HK-2 (cell line): Measurements from ENCODE around the gene KLF16.
"Not testable (repeated sequence)": the region's sequence is repeated elsewhere in the genome, so short reads cannot be mapped to it uniquely, and the experiment has no call there.

Experiments used
- DNase-seq: peaks from one replicate; pipeline ENCODE4 v3.0.0-alpha.2; 2018; ENCODE audit not compliant: unreplicated experiment

KLF16 gene

DNA sequence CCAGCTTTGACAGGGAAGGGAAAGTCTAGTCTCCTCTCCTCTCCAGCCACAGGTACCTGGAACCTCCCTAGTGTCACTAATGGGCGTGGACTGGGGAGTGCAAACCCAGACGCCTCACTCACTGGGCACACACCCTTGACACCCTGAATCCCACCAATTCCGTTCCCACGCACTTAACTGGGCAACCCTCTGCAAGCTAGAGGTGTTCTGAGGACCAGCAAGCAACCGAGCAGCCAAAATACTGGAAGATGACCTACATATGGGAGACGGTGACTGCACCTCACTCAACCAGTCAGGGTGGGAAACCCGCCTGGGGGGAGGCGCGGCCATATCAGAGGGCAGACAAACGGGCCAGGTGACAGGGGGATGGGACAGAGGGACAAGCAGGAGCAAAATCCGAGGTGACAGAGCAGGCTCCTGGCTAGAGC is 20.9 kb upstream of the KLF16 start:
- no peak for DNase-seq

DNA sequence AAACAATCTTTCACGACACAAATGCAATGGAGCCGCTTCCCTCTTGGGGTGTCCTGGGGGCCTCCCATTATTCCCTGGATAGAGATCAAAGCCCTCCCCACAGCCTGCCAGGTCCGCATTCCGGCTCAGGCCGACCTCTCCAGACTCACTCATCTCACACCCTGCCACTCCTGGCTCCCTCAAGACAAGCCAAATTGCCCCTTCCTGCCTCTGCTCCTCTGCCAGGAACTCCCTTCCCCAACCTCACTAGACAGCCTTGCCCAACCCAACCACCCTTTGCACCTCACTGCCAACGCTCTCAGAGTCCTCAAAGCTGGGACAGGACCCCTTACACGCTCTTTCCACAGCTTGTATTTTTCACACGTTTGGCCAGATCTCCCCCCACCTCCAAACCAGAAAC is 20.4 kb upstream of the KLF16 start:
- DNase-seq = no peak

DNA sequence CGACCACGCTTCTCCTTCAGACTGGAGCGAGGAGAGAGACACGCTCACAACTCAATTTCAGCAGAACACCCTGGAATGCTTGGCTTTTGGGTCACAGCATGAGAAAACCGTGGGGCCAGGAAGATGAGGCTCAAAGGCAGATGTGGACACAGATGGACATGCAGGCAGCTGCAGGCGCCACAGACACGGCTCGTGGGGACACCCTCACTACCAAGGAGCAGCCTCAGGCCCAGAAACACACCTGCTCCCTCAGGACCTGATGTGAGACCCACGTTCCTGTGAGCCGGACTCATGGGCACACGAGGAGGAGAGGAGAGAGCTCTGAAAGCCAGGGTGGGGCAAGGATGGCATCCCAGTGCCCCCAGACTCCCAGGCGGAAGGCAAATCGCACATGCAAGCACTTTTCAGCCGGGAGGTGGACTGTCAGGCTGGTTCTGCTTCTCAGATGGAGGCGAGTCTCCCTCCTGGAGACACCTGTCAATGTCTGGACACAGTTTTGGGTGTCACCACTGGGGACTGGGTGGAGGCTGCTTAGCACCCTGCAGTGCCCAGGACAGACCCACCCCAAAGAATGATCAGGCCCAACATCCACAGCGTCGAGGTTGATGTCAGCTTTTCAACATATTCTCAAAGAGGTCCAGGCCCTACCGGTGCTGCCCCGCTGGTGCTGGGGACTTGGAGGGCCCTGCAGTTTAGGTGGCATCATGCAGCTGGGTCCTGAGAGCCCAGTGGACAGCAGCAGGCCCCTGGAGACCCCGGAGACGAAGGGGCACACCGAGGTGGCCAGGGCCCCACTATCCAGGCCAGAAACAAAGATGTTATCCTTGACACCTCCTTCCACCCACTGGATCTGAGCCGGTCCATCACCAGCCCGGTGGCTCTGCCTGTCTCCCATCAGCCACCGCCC is 19.7 kb upstream of the KLF16 start:
- no peak for DNase-seq

DNA sequence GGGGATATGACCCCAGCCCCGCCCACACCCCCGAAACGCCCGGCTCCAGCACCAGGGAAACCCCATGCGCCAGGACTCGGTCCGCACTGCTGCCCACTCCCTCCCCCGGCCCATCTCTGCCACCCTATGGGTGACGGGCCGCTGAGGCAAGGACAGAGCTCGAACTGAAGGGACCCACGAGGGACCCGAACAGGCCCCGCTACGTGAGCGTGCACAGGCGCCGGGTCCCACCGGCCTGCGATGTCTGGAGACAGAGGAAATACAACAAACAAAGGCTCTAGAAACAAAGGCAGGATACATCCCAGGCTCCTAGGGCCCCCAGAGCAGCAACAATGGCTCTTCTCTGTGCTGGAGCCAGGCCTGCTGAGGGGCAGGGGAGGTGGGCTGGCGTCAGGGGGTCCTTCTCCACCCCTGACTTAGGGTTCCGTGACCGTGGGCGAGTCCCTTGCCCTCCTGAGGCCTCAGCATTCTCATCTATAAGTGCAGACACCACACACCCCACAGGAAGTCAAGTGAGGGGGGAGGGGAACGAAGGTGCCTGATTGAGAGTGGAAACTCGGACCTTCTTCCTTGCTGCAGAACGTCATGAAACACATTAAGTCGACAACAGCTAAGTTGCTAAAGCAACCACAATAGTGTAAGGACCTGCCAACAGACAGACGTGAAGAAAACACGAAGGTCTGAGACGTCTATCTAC is 18.9 kb upstream of the KLF16 start:
- no peak for DNase-seq

DNA sequence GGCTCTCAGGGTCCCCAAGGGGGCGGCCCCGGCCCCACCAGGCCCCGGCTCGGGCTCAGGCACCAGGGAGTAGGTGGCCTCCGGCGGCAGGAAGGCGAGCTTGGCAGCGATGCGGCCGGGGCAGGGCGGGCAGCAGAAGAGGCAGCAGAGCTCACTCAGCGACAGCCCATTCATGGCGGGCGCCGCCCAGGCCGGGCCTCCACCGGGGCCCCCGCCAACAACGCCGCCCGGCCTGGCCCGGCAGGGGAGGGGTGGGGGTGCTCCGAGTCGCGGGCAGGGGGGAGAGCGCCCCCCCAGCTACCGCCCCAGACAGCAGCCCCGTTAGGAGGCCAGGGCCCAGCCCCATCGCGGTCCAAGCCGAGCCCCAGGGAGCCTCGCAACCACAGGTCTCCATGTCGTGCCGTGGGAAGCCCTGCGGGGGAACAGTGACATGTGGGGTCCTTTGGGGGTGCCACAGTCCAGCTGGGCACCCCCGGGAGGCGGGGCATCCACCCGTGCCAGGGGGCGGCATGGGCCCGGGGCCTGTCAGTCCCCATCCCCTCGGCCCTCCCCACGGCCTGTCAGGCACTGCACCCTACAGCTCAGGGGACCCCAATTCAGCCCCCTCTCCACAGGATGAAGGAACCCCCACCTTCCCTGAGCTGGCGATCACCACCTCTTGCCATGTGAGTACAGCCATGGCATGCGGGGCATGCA is 18.2 kb upstream of the KLF16 start:
- not testable (repeated sequence) for DNase-seq

DNA sequence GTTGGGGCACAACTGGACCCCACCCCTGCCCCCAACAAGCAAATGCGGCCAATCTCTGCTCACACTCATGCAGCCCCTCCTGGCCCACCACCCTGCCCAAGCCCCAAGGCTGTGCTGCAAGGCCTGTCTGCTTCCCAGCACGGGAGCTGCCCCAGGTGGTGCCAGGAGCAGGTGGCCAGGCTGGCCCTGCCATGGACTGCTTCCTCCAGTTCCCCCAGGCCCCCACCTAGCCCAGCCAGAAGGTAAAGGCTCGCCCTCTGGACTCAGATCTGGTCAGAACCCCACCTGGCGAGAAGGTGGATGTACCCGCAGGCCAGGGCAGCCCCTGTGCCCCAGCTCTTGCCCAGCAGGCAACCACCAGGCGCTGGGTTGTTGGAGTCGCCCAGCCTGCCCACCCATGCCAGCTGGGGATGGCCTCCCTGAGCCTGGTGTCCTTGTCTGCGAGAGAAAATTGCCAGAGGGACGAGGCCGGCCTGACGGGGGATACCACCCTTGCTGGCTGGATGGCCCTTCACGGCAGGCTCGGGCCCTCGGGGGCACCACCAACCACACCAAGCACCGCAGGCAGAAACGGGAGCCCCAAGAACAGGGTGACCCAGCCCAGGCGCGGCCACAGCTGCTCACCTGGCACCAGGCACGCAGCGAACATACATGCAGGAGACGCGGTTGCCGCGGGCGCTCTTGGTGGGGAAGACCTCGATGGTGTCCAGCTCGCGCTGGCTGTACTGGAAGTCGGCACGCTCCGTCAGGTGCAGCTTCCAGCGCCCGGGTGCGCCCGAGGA is 17.4 kb upstream of the KLF16 start:
- no peak for DNase-seq

DNA sequence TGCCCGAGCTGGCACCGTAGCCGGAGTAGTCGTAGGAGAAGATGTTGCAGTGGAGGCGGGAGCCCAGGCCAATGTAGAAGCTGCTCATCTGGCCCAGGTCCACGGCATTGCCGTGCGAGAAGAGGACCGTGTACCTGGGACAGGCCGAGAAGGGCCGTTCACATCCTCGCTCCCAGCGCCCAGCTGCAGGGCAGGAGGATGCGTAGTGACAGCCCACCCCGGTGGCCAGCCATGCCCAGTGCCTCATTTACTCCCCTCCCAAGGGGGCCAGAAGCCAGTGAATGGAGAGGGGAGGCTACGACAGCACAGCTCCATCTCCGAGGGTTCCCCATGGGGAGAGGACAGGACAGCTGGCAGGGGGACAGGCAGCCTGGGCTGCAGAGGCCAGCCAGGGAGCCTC is 16.6 kb upstream of the KLF16 start:
- DNase-seq = not testable (repeated sequence)

DNA sequence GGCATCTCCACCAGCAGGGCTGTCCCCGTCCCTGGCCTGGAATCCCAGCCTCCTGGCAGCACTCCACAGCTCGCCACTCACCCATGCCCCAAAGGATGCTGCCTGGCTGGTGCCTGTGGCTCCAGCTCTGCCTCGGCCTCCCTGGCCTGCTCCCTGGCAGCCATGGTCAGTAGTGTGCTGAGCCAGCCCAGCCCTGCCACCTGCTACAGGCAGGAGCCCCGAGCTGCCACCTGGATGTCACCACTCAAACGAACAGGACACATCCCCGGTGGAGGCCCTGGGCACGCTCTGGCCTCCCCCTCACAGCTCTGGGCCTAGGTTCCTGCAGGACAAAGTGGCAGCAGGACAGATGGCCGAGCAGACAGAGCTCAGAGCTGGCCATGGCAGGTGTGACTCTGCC is 15.2 kb upstream of the KLF16 start:
- DNase-seq = not testable (repeated sequence)

DNA sequence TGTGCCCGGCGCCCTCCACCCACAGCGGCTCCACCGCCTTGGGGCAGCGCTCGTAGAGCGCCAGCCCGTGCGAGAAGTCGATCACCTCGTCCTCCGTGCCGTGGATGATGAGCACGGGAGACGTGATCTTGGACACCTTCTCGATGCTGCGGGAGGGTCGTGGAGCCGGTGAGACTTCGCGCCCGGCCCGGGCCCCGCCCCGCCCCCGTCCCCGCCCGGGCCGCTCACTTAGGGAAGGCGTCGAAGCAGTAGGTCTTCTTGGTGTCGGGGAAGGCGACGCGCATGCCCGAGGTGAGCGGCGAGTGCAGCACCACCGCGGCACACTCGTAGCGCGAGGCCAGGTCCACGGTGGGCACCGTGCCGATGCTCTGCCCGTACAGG is 13.9 kb upstream of the KLF16 start:
- not testable (repeated sequence) for DNase-seq

DNA sequence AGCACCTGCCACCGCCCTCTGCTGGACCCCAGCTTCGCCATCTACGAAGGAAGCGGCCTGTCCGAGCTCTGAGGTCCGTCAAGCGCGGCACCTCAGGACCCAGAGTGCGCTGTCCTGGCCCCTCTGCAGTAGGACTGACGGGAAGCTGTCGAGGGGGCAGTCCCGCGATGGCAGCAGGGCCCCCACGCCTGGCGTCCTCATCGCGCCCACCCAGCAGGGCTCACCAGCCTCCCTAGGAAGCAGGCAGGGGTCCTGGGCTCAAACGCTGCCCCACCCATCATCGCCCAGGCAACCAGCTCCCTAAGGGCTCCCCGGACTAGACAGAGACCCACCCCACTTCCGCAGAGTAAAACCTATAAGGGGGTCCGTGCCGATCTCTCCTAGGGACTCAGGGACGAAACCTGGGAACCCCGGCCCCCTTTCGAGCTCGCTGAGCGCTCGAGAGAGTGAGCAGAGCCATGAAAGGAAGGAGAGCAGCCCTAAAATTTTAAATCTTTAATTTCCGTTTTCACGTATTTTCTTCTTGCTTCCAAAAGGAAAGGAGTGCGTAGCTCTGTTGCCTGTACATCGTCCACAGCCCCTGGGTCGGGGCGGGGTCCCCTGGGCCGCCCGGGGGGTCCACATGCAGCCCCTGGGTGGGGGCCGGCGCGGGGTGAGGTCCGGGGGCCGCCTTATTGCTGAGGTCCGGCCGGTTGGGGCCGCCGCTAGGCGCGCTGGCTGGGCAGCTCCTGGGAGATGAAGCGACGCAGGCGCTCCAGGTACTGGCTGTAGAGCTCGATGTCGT is 13.3 kb upstream of the KLF16 start:
- DNase-seq = not testable (repeated sequence)

DNA sequence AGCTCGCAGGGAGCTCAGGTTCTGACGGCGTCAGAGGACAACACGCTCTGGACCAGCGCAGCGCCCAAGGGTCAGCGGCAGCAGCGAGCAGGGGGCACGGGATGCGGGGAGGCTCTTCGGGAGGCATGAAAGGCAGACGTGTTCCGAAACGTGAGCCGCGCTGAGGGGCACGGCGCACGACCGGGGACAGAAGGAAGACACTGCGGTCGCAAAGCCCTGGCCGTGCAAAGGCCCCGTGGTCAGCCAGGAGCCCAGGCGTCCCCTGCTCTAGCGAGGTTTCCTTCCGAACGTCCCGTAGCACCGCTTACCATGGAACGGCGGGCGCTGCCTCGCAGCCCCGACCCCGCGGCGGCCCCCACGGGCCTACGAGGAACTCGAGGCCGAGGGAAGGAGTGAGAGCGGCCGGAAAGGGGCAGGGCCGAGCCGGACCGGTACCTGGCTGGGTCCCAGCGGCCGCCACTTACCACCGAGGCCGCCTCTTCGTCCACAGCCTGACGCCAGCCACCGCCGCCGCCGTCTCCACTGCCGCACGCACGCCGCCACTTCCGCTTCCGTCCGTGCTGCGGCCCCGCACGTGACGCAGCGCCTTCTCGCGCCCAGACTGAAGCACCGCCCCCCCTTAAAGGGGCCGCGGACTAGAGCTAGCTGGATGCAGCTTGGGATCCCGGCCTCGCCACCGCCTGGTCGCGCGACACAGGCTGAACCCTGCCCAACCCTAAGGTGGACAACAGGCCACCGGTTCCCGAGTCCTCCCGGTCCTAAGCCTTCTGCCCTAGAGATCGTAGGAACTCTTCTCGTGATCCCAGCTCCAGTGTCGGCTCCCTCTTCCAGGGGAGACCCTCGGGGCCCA is 12.5 kb upstream of the KLF16 start:
- peak; percentile 85 for DNase-seq

DNA sequence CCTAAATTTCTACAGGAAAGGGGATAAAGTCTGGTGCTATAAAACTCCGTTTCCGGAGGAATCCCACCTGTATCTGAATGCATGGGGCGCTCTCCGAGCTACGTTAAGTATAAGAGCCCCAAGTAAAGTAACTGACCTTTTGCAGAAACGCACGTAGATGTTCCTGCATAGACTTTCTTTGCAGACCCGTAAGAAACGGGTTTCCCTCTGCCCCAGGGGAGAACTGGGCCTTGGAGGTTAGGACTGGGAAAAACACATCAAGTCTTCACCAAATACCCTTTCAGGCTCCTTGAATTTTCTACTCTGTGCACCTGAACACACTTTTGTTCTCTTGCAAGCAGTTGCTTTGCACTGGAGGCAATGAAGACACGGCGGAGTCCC is 11.9 kb upstream of the KLF16 start:
- not testable (repeated sequence) for DNase-seq

DNA sequence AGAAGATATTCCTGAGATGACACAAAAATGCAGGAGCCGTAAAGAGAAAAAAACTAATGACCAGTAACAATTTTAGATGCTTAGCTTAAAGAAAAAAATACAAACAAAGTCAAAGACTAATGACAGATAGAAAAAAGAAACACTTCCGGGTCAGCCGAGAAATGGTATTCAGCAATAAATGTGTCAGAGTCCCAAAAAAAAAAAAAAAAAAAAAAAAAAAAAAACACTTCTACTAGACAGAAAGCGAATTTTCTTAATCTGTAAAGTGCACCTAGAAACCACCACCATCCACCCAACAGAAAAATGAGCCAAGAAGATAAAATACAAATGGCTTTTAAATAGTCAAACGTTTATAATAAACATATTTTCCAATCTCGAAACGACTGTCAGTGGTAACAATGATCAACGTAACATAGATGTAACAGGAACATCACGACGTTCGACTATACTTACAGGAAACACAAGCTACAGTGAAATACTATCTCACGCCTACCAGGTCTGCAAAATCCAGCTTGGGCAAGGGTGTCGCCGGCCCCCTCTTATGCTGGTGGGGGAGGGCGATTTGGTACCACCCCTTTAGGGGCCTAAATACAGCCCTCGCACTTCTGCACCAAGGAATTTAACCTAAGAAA is 11.3 kb upstream of the KLF16 start:
- DNase-seq = no peak

DNA sequence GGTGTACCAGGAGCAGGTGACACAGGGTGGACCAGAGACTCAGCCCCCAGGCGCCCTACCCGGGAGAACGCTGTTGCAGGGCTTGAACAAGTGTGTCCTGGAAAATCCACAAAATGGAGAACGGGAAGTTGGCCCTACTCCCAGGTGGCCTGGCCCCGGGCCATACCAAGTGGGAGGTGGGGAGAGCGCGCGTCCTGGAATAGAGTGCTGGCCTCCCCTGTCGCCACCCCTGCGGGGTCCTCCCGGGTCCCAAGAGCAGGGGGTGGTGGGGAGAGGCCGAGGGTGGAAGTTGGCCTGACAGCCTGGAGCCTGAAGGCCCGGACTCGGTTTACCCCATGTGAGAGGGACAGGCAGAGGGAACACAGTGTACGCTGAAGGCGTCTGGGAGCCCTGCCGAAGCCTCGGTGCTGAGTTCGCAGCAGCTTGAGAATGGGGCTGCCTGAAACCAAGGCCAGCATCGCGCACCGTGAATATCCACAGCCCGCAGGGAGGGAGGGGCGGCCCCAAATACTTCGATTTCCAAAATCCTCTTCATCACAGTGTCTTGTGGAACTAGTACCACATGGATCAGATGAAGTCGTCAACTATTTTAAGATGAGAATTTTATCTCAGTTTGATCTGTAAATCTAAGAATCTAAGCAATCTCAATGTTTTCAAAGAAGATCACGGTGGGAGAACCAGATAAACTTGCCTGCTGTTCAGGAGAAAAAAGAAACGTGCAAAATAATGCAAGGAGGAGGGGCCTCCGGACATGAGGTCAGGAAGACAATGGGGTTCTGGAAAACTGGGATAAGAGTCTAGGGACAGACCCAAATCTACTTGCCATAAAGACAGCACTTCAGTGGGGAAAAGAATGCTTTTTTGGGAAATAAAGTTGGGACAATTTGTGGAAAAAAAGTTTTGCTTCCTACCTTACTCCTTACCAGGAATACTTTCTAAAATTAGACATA is 10.4 kb upstream of the KLF16 start:
- DNase-seq = no peak

DNA sequence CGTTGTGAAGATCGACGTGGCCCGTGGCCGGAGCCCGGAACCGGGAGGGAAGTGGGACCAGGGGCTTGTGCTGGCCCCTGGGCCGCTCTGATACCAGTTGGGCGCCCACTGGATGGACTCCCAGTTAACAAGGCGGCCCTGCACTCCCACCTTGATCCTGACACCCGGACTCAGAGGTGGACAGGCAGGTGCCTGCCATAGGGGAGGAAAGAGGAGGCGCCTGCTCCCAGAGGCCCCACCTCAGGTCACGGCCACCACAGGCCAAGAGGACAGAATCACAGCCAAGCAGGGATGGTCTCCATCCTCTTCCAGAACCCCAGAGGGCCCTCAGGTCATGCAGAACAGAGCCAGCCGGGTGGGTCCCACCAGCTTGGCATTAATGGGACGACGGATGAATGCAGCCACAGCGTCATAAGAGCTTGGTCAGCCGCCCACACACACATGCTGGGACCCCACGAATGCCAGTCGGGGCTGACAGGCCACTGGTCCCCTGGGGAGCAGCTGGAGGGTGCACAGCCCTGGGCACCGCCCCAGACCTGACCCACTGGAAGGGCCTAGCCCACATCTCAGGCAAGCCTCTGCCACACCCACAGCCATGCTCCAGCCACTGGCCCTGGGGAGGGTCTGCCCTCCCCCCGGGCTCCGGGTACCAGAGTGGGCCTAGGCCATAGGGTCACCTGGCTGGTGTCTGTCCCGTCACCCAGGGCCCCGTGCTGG is 9.6 kb upstream of the KLF16 start:
- no peak for DNase-seq

DNA sequence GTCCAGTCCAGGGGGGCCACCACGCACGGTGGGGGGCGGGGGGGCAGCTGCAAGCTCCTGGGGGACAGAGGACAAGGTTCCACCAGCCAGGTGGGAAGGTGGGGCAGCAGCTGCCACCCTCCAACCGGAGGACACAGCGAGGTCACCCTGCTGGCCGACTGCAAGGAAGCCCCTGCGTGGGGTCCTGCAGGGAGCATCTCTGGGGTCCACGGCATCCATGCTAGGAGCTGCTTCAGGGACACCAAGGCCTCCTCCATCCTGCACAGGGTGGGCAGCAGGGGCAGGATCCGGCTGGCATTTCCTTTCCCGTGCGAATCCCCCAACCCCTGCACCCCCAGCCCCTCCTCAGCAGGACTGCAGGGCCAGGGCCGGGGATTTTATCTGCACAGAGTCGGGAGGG is 8.3 kb upstream of the KLF16 start:
- no peak for DNase-seq

DNA sequence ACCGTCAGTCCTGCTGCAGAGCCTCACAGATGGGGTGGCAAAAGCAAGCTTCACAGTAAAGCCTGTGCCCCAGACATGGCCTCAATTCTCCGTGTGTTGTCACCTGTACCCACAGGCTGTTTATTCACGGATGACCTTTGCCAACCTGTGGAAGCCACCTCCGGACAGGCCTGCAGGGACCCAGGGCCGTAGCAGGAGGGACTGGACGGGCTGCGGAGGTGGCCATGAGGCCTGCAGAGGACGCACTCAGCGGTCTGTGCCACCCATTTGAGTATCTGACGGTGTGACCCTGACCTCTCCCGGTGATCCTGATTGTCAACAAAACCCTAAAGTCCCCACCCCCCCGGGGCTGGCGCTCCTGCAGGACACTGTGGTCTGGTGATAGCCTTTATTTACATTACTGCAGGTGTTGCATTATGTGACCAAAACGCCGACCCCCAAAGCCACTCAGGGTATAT is 7.8 kb upstream of the KLF16 start:
- DNase-seq = no peak

DNA sequence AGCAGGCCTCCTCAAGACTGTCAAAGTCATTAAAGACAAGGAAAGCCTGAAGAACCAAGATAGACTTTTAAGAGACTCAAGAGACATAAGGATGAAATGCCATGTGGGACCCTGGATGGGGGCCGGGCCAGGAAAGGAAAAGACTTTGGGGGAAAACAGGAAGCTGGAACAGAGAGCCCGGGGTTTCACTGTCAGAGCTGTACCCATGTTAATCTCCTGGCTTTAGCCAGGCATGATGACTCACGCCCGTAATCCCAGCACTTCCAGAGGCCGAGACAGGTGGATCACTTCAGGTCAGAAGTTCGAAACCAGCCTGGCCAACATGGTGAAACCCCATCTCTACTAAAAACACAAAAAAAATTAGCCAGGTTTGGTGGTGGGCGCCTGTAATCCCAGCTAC is 5.6 kb upstream of the KLF16 start:
- no peak for DNase-seq
